Activated T-cell treated with anti-CD3 and anti-CD28 coated beads for 24 hours (primary cell): Measurements from ENCODE around the gene ARHGAP42.

Source experiments
- DNase-seq: peaks from one replicate; pipeline ENCODE4 v3.0.0-alpha.2; 2020; ENCODE audit warnings: low read depth

The ARHGAP42 gene

GRCh38 chr11:100682247-100682969 is 4.7 kb upstream of the ARHGAP42 start:
- DNase-seq = no peak

GRCh38 chr11:100683126-100683525 is 4.0 kb upstream of the ARHGAP42 start:
- DNase-seq = no peak

- DNase-seq = no peak
Observed at GRCh38 chr11:100684101-100685065, 2.7 kb upstream of the ARHGAP42 start.

- no peak for DNase-seq
Observed at GRCh38 chr11:100686476-100687053, 523 bp upstream of the ARHGAP42 start.

GRCh38 chr11:100687630-100688395 is 725 bp downstream of the ARHGAP42 start:
- DNase-seq = no peak

- DNase-seq = no peak
Observed at GRCh38 chr11:100689141-100689540, 2.1 kb downstream of the ARHGAP42 start.

GRCh38 chr11:100691896-100692653 is 5.0 kb downstream of the ARHGAP42 start:
- DNase-seq = no peak

GRCh38 chr11:100695911-100696310 is 8.8 kb downstream of the ARHGAP42 start:
- no peak for DNase-seq

GRCh38 chr11:100703139-100703538 is 16.1 kb downstream of the ARHGAP42 start:
- no peak for DNase-seq

GRCh38 chr11:100703801-100704575 is 16.9 kb downstream of the ARHGAP42 start:
- DNase-seq = no peak

GRCh38 chr11:100705447-100705846 is 18.4 kb downstream of the ARHGAP42 start:
- DNase-seq = no peak

- no peak for DNase-seq
Observed at GRCh38 chr11:100706179-100706578, 19.1 kb downstream of the ARHGAP42 start.

GRCh38 chr11:100709233-100709957 is 22.3 kb downstream of the ARHGAP42 start:
- DNase-seq = no peak

GRCh38 chr11:100711984-100712383 is 24.9 kb downstream of the ARHGAP42 start:
- no peak for DNase-seq

- DNase-seq = no peak
Observed at GRCh38 chr11:100712583-100712982, 25.5 kb downstream of the ARHGAP42 start.

- DNase-seq = no peak
Observed at GRCh38 chr11:100715165-100715761, 28.2 kb downstream of the ARHGAP42 start.

- no peak for DNase-seq
Observed at GRCh38 chr11:100716838-100717237, 29.8 kb downstream of the ARHGAP42 start.

GRCh38 chr11:100719362-100719761 is 32.3 kb downstream of the ARHGAP42 start:
- DNase-seq = no peak

GRCh38 chr11:100719809-100720221 is 32.7 kb downstream of the ARHGAP42 start:
- DNase-seq = no peak
